Liver (tissue), 9 donors: Measurements from ENCODE around the gene HDLBP. TPM values are rescaled to one million over a fixed set of nuclear protein-coding genes. Genes with fewer than 3 reads are reported as not detected.
A peak's percentile ranks its signal among the peaks of the same experiment; 100 is the strongest.

Source experiments
- DNase-seq: peaks from one replicate; pipeline ENCODE4 v3.0.0-alpha.2; 2017; ENCODE audit warnings: low spot score
- H3K27ac ChIP-seq, 2 donors: one replicate each; pipeline ENCODE4 v1.7.0; 2013; ENCODE audit warnings: inconsistent platforms in 2 of 2, low read length in 2 of 2, control low read depth in 1 of 2, low read depth in 1 of 2, mild to moderate bottlenecking in 1 of 2
- H3K27me3 ChIP-seq, 4 donors: one replicate each; pipeline versions ENCODE4 v1.6.1 to v1.7.0; 2013; ENCODE audit warnings: low read length in 3 of 4, inconsistent platforms in 1 of 4, mild to moderate bottlenecking in 1 of 4, moderate library complexity in 1 of 4; ENCODE audit not compliant: control insufficient read depth in 4 of 4, insufficient read depth in 4 of 4
- H3K36me3 ChIP-seq, 4 donors: one replicate each; pipeline versions ENCODE4 v1.6.1 to v1.7.0; 2013; ENCODE audit warnings: low read length in 3 of 4, mild to moderate bottlenecking in 3 of 4, low read depth in 1 of 4, moderate library complexity in 1 of 4; ENCODE audit not compliant: control insufficient read depth in 4 of 4, insufficient read depth in 3 of 4
- H3K4me1 ChIP-seq, 4 donors: one replicate each; pipeline versions ENCODE4 v1.6.1 to v1.7.0; 2013; ENCODE audit warnings: low read length in 3 of 4, mild to moderate bottlenecking in 3 of 4, moderate library complexity in 1 of 4; ENCODE audit not compliant: control insufficient read depth in 4 of 4, insufficient read depth in 4 of 4
- H3K4me3 ChIP-seq, 3 donors: one replicate each; pipeline versions ENCODE4 v1.6.1 to v1.7.0; 2013; ENCODE audit warnings: low read length in 3 of 3, control low read depth in 1 of 3, low read depth in 1 of 3, mild to moderate bottlenecking in 1 of 3
- H3K9ac ChIP-seq, 2 donors: one replicate each; pipeline ENCODE4 v1.7.0; 2013; ENCODE audit warnings: low read length in 2 of 2, mild to moderate bottlenecking in 2 of 2, moderate library complexity in 2 of 2, control low read depth in 1 of 2, low read depth in 1 of 2
- H3K9me3 ChIP-seq, 4 donors: one replicate each; pipeline versions ENCODE4 v1.6.1 to v1.7.0; 2013; ENCODE audit warnings: low read length in 3 of 4; ENCODE audit not compliant: control insufficient read depth in 4 of 4
- ATF3 ChIP-seq: IDR thresholded peaks from 2 replicates; pipeline ENCODE4 v1.6.1; 2016; ENCODE audit warnings: antibody characterized with exemption
- GABPA ChIP-seq, 2 donors: IDR thresholded peaks in 1 of 2; conservative IDR thresholded peaks in 1 of 2; 2 replicates each; pipeline ENCODE4 v1.6.1; 2016; ENCODE audit warnings: antibody characterized with exemption in 2 of 2, mild to moderate bottlenecking in 1 of 2, moderate library complexity in 1 of 2
- HNF4A ChIP-seq, 2 donors: conservative IDR thresholded peaks; 2 replicates each; pipeline ENCODE4 v1.6.1; 2016; ENCODE audit warnings: antibody characterized with exemption in 2 of 2, mild to moderate bottlenecking in 2 of 2
- HNF4G ChIP-seq: IDR thresholded peaks from 2 replicates; pipeline ENCODE4 v1.6.1; 2016; ENCODE audit warnings: antibody characterized with exemption
- JUND ChIP-seq, 2 donors: IDR thresholded peaks; 2 replicates each; pipeline ENCODE4 v1.6.1; 2016; ENCODE audit warnings: antibody characterized with exemption in 2 of 2
- MAX ChIP-seq: IDR thresholded peaks from 2 replicates; pipeline ENCODE4 v1.6.1; 2016; ENCODE audit warnings: antibody characterized with exemption
- NR2F2 ChIP-seq: IDR thresholded peaks from 2 replicates; pipeline ENCODE4 v1.6.1; 2016; ENCODE audit warnings: antibody characterized with exemption
- RAD21 ChIP-seq, 2 donors: IDR thresholded peaks; 2 replicates each; pipeline ENCODE4 v1.6.1; 2016; ENCODE audit warnings: antibody characterized with exemption in 2 of 2, mild to moderate bottlenecking in 2 of 2
- REST ChIP-seq: IDR thresholded peaks from 2 replicates; pipeline ENCODE4 v1.6.1; 2016; ENCODE audit warnings: antibody characterized with exemption, mild to moderate bottlenecking
- TAF1 ChIP-seq: conservative IDR thresholded peaks from 2 replicates; pipeline ENCODE4 v1.6.1; 2016; ENCODE audit warnings: antibody characterized with exemption, mild to moderate bottlenecking
- YY1 ChIP-seq: IDR thresholded peaks from 2 replicates; pipeline ENCODE4 v1.6.1; 2016; ENCODE audit warnings: antibody characterized with exemption, mild to moderate bottlenecking
- ZBTB33 ChIP-seq: IDR thresholded peaks from 2 replicates; pipeline ENCODE4 v1.6.1; 2016; ENCODE audit warnings: antibody characterized with exemption
- WGBS: extraction: QIAGEN DNeasy Blood & Tissue Kit; methylation state at CpG from one replicate; pipeline ENCODE4 v1.1.7; 2013; 5-methylcytosine and 5-hydroxymethylcytosine counted together
- polyA plus RNA-seq, 2 donors: library from polyadenylated mRNA; stranded (reverse) in 1 of 2; unstranded in 1 of 2; fragments of 200-250 nt in 1 of 2; fragments of >200 nt in 1 of 2; fragmentation: Nextera tagmentation in 1 of 2; extraction: Ambion mirVana in 1 of 2; gene quantifications; one replicate each; pipeline versions ENCODE4 v1.2.1 to v1.2.3, GENCODE V29; 2013 to 2015
- total RNA-seq, 2 donors: library from RNA; depleted of rRNA; stranded (reverse); fragments of >200 nt; gene quantifications; one replicate each; pipeline ENCODE4 v1.2.3, GENCODE V29; 2014
- donor health status: healthy.
- donor health status: healthy.
- donor health status: healthy.
- donor health status: healthy.
- donor health status: healthy.

HDLBP gene
- total and polyA plus RNA-seq, 4 donors = 219 to 580 (median 258) TPM

GRCh38 chr2:241357531-241357930 lies 42.1 kb upstream of the HDLBP start:
- Histone ChIP-seq H3K4me3 (peak overlapping the region in 2 of 3 donors; percentile 78 to 91), H3K4me1 (peaks cover 8 to 54% (median 44%) of the 10 kb centered on the region in 4 donors), H3K36me3 (peaks cover 0 to 4% (median 2%) of the 10 kb centered on the region in 4 donors), H3K9ac (peak overlapping the region; percentile 3 to 42), H3K9me3 (no peaks in the 10 kb centered on the region), H3K27me3 (no peaks in the 10 kb centered on the region), H3K27ac (peak overlapping the region; percentile 76 to 80)
- TF ChIP-seq HNF4A (conservative IDR thresholded peaks at IDR 0.05) (no peak), HNF4G (no peak), GABPA (IDR thresholded peaks at IDR 0.05 in 1 of 2, conservative IDR thresholded peaks at IDR 0.05 in 1 of 2) (no peak), YY1 (no peak), RAD21 (IDR thresholded peaks at IDR 0.05) (no peak), MAX (no peak), ZBTB33 (no peak), TAF1 (no peak), REST (no peak), ATF3 (no peak)
- 19% methylated on average over 3 of the region's 3 CpGs for WGBS
- DNase-seq = no peak

GRCh38 chr2:241356871-241357260 lies 41.4 kb upstream of the HDLBP start:
- Histone ChIP-seq H3K36me3 (peaks cover 3 to 5% (median 4%) of the 10 kb centered on the region in 4 donors), H3K27ac (peak overlapping the region; percentile 76 to 80), H3K4me1 (peaks cover 8 to 61% (median 50%) of the 10 kb centered on the region in 4 donors), H3K9ac (peak overlapping the region; percentile 56 to 87), H3K9me3 (no peaks in the 10 kb centered on the region), H3K27me3 (no peaks in the 10 kb centered on the region), H3K4me3 (peak overlapping the region; percentile 78 to 91 (median 84))
- no peak for TF ChIP-seq TAF1
- no peak for TF ChIP-seq ZBTB33
- no peak for TF ChIP-seq HNF4A (conservative IDR thresholded peaks at IDR 0.05)
- TF ChIP-seq NR2F2 = no peak
- no peak for TF ChIP-seq RAD21 (IDR thresholded peaks at IDR 0.05)
- TF ChIP-seq REST = no peak
- TF ChIP-seq JUND (IDR thresholded peaks at IDR 0.05) = no peak
- TF ChIP-seq HNF4G = no peak
- 12% methylated on average over 5 of the region's 5 CpGs for WGBS
- no peak for DNase-seq
